Thoracic aorta (tissue), 2 donors: ENCODE results near the gene GAA. TPM values are rescaled to one million over a fixed set of nuclear protein-coding genes. Genes with fewer than 3 reads are reported as not detected.
A peak's percentile ranks its signal among the peaks of the same experiment; 100 is the strongest.

Experiments
- ATAC-seq: fragments of 150-250 bp; one replicate; pipeline ENCODE4 v1.8.0; 2017; ENCODE audit warnings: low read depth; ENCODE audit not compliant: insufficient number of reproducible peaks, low FRiP score
- DNase-seq: peaks from one replicate; pipeline ENCODE4 v3.0.0-alpha.2; 2020; ENCODE audit warnings: low spot score
- H3K27ac ChIP-seq, 2 donors: fragments of 200-600 bp; sonication (generic); 1 replicate in 1 of 2; 2 replicates in 1 of 2; pipeline ENCODE4 v1.5.1; 2016; ENCODE audit warnings: mild to moderate bottlenecking in 2 of 2, moderate library complexity in 2 of 2
- H3K27me3 ChIP-seq: fragments of 200-600 bp; sonication (generic); replicated peaks from 2 replicates; pipeline ENCODE4 v1.6.0; 2016; ENCODE audit warnings: mild to moderate bottlenecking; ENCODE audit not compliant: insufficient read depth
- H3K36me3 ChIP-seq: fragments of 200-600 bp; sonication (generic); one replicate; pipeline ENCODE4 v1.5.1; 2016
- H3K4me1 ChIP-seq, 2 donors: fragments of 200-600 bp; sonication (generic); 1 replicate in 1 of 2; 2 replicates in 1 of 2; pipeline versions ENCODE4 v1.5.1 to v1.6.0; 2016; ENCODE audit warnings: low read depth in 2 of 2, mild to moderate bottlenecking in 1 of 2; ENCODE audit not compliant: control insufficient read depth in 1 of 2
- H3K4me3 ChIP-seq: fragments of 200-600 bp; sonication (generic); 2 replicates; pipeline ENCODE4 v1.5.1; 2016; ENCODE audit warnings: mild to moderate bottlenecking
- H3K9me3 ChIP-seq: fragments of 200-600 bp; sonication (generic); 2 replicates; pipeline ENCODE4 v1.5.1; 2016
- CTCF ChIP-seq: fragments of 200-600 bp; sonication (generic); IDR thresholded peaks from one replicate; pipeline ENCODE4 v1.5.1; 2019; ENCODE audit warnings: antibody characterized with exemption
- total RNA-seq, 2 donors: library from RNA; depleted of rRNA; stranded (reverse); fragments of >200 nt; gene quantifications; one replicate each; pipeline versions ENCODE4 v1.1.0 to v1.2.3, GENCODE V29; 2016

Gene GAA
- total RNA-seq, 2 donors from 2014 or later: 101 to 126 TPM

GRCh38 chr17:80102664-80103448 lies 1.5 kb downstream of the GAA start:
- Histone ChIP-seq H3K4me1 (peaks cover 2 to 16% of the 10 kb centered on the region in 2 donors), H3K36me3 (no peaks in the 10 kb centered on the region), H3K27me3 (no peaks in the 10 kb centered on the region), H3K9me3 (no peaks in the 10 kb centered on the region), H3K27ac (no peak overlapping the region), H3K4me3 (peak overlapping the region; percentile 91)
- DNase-seq (no peak), ATAC-seq (no peak)
- no peak for TF ChIP-seq CTCF

DNA sequence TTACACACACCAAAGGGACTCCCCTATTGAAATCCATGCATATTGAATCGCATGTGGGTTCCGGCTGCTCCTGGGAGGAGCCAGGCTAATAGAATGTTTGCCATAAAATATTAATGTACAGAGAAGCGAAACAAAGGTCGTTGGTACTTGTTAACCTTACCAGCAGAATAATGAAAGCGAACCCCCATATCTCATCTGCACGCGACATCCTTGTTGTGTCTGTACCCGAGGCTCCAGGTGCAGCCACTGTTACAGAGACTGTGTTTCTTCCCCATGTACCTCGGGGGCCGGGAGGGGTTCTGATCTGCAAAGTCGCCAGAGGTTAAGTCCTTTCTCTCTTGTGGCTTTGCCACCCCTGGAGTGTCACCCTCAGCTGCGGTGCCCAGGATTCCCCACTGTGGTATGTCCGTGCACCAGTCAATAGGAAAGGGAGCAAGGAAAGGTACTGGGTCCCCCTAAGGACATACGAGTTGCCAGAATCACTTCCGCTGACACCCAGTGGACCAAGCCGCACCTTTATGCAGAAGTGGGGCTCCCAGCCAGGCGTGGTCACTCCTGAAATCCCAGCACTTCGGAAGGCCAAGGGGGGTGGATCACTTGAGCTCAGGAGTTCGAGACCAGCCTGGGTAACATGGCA lies 2.2 kb downstream of the GAA start:
- Histone ChIP-seq H3K27me3 (no peaks in the 10 kb centered on the region), H3K9me3 (no peaks in the 10 kb centered on the region), H3K36me3 (no peaks in the 10 kb centered on the region), H3K4me3 (no peak overlapping the region), H3K27ac (no peak overlapping the region), H3K4me1 (peaks cover 2 to 16% of the 10 kb centered on the region in 2 donors)
- no peak for ATAC-seq
- no peak for TF ChIP-seq CTCF
- no peak for DNase-seq

- Histone ChIP-seq H3K9me3 (no peaks in the 10 kb centered on the region), H3K27me3 (no peaks in the 10 kb centered on the region), H3K4me1 (peaks cover 2 to 16% of the 10 kb centered on the region in 2 donors), H3K27ac (no peak overlapping the region), H3K36me3 (no peaks in the 10 kb centered on the region), H3K4me3 (no peak overlapping the region)
- TF ChIP-seq CTCF: no peak
- no peak for ATAC-seq
- no peak for DNase-seq
Observed at GRCh38 chr17:80104321-80104955, 3.1 kb downstream of the GAA start.

- ATAC-seq (no peak), DNase-seq (no peak)
- Histone ChIP-seq H3K9me3 (no peaks in the 10 kb centered on the region), H3K27ac (no peak overlapping the region), H3K4me1 (peaks cover 2 to 16% of the 10 kb centered on the region in 2 donors), H3K27me3 (no peaks in the 10 kb centered on the region), H3K36me3 (no peaks in the 10 kb centered on the region), H3K4me3 (no peak overlapping the region)
- no peak for TF ChIP-seq CTCF
Observed at GRCh38 chr17:80104956-80105375, 3.6 kb downstream of the GAA start.

DNA sequence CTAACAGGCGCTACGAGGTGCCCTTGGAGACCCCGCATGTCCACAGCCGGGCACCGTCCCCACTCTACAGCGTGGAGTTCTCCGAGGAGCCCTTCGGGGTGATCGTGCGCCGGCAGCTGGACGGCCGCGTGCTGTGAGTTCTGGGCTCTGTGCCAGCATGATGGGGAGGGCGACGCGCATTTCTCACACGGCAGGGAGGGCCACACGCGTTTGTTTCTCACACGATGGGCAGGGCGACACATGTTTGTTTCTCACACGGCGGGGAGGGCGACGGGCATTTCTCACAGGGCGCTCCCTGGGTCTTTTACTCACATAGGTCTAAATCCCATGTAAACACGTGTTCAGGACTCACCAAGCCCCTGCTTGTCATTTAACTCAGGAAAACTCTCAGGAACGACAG lies 4.4 kb downstream of the GAA start:
- no peak for ATAC-seq
- H3K27ac ChIP-seq: no peak overlapping the region
- peaks cover 2 to 9% of the 10 kb centered on the region in 2 donors for H3K4me1 ChIP-seq
- no peak for DNase-seq
- no peak for TF ChIP-seq CTCF
- H3K9me3 ChIP-seq: no peaks in the 10 kb centered on the region
- H3K36me3 ChIP-seq: no peaks in the 10 kb centered on the region
- no peak overlapping the region for H3K4me3 ChIP-seq
- H3K27me3 ChIP-seq: no peaks in the 10 kb centered on the region
